ENCODE measurements around the gene TECR. TPM values are rescaled to one million over a fixed set of nuclear protein-coding genes. Genes with fewer than 3 reads are reported as not detected.

TECR gene
- total and polyA plus RNA-seq, 2 donors (not counting 3 experiments of a cell fraction or from before 2014, with no cell fraction given): 109 to 193 TPM

GRCh38 chr19:14507704-14508542 is 21.5 kb upstream of the TECR start:
- Histone ChIP-seq H3K9ac (replicated peaks; ENCODE audit: extremely low read depth, insufficient read depth, low read length) (no peak overlapping the region), H2AFZ (ENCODE audit: low read depth, low read length) (no peak overlapping the region), H3K9me3 (replicated peaks; ENCODE audit: control insufficient read depth, insufficient read depth, low read length) (no peaks in the 10 kb centered on the region), H4K20me1 (replicated peaks; ENCODE audit: control insufficient read depth, extremely low read depth, insufficient read depth, low read length) (no peaks in the 10 kb centered on the region), H3K9me1 (replicated peaks; ENCODE audit: control insufficient read depth, extremely low read depth, insufficient read depth, low read length) (no peaks in the 10 kb centered on the region), H3K36me3 (ENCODE audit: control insufficient read depth in 2 of 2, extremely low read depth in 1 of 2, insufficient read depth in 2 of 2, low read length in 2 of 2) (no peaks in the 10 kb centered on the region), H3K4me3 (replicated peaks in 1 of 3; ENCODE audit: insufficient read depth in 1 of 3, low read depth in 1 of 3, low read length in 3 of 3) (no peak overlapping the region), H3K4me1 (ENCODE audit: control insufficient read depth, extremely low read depth, insufficient read depth, low read length) (peaks cover 13% of the 10 kb centered on the region), H3K27ac (ENCODE audit: insufficient read depth, low read depth, low read length) (peak overlapping the region; percentile 8), H3K27me3 (ENCODE audit: control insufficient read depth in 2 of 2, insufficient read depth in 2 of 2, low read length in 2 of 2) (no peaks in the 10 kb centered on the region), H3K79me2 (ENCODE audit: control insufficient read depth, insufficient read depth, low read length) (no peaks in the 10 kb centered on the region), H3K4me2 (ENCODE audit: insufficient read depth, low read length) (no peak overlapping the region)
- BruUV-seq (replicated peaks): no TSS peak
- ChIA-PET POLR2A (interaction anchor here (4.1 kb wide), 1 partner anchor 10 kb away, joined by 27 read pairs; the partner anchor contains the start of gene DNAJB1), CTCF (interaction anchor here (1.0 to 2.4 kb wide), 5 partner anchors 8 to 48 kb away, joined by 3 to 11 read pairs (median 3); no protein-coding TSS in a partner anchor)
- FAIRE-seq: peak; percentile 71
- TF ChIP-seq, protein P1, sequence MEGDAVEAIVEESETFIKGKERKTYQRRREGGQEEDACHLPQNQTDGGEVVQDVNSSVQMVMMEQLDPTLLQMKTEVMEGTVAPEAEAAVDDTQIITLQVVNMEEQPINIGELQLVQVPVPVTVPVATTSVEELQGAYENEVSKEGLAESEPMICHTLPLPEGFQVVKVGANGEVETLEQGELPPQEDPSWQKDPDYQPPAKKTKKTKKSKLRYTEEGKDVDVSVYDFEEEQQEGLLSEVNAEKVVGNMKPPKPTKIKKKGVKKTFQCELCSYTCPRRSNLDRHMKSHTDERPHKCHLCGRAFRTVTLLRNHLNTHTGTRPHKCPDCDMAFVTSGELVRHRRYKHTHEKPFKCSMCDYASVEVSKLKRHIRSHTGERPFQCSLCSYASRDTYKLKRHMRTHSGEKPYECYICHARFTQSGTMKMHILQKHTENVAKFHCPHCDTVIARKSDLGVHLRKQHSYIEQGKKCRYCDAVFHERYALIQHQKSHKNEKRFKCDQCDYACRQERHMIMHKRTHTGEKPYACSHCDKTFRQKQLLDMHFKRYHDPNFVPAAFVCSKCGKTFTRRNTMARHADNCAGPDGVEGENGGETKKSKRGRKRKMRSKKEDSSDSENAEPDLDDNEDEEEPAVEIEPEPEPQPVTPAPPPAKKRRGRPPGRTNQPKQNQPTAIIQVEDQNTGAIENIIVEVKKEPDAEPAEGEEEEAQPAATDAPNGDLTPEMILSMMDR (IDR thresholded peaks at IDR 0.05; ENCODE audit: extremely low read depth in 1 of 2, insufficient read depth in 1 of 2, low read depth in 1 of 2, low read length in 2 of 2): no peak
- peak; percentile 76 for TF ChIP-seq POLR2AphosphoS5 (IDR thresholded peaks at IDR 0.05; ENCODE audit: insufficient read depth, low read depth, low read length)
- no peak for TF ChIP-seq EZH2 (IDR thresholded peaks at IDR 0.05; ENCODE audit: borderline replicate concordance, low read depth, low read length, severe bottlenecking)
- TF ChIP-seq GATA2 (IDR thresholded peaks at IDR 0.05; ENCODE audit: insufficient read depth, insufficient read length, low read depth, low read length): peak; percentile 71
- no peak for TF ChIP-seq MYC (IDR thresholded peaks at IDR 0.05; ENCODE audit: low read depth, low read length)
- TF ChIP-seq JUN (IDR thresholded peaks at IDR 0.05; ENCODE audit: borderline replicate concordance, insufficient read depth, insufficient read length, low read depth): peak; percentile 77
- TF ChIP-seq MAX (IDR thresholded peaks at IDR 0.05; ENCODE audit: insufficient read depth, insufficient read length): no peak
- TF ChIP-seq FOS (IDR thresholded peaks at IDR 0.05; ENCODE audit: borderline replicate concordance, insufficient read depth, low read length): peak; percentile 51
- TF ChIP-seq POLR2A (IDR thresholded peaks at IDR 0.05; ENCODE audit: low read depth, low read length): no peak
- dilution Hi-C loops (cut with MboI; ENCODE audit: extremely low pct_ligation_motif_present, low sequenced_read_pairs) (no loop called here), intact Hi-C loops (cut with micrococcal nuclease) (loop anchor here (1.0 kb wide), 2 partner anchors 9 to 48 kb away; no protein-coding TSS in a partner anchor)
- DNase-seq (ENCODE audit: low read depth, low spot score): peak; percentile 63
